GM23338 (cell line): ENCODE results near the gene E4F1.

ENCODE experiments used
- ETS1 ChIP-seq: IDR thresholded peaks from 2 replicates; pipeline ENCODE4 v1.6.1; 2016; ENCODE audit warnings: antibody characterized with exemption
- EZH2 ChIP-seq: fragments of 200-600 bp; sonication (generic); IDR thresholded peaks from one replicate; pipeline ENCODE4 v1.8.0; 2017; ENCODE audit warnings: antibody characterized with exemption, mild to moderate bottlenecking, low read depth; ENCODE audit not compliant: unreplicated experiment
- EZH2phosphoT487 ChIP-seq: fragments of 200-600 bp; sonication (generic); IDR thresholded peaks from one replicate; pipeline ENCODE4 v1.8.1; 2018; ENCODE audit warnings: antibody characterized with exemption; ENCODE audit not compliant: unreplicated experiment
- POLR2AphosphoS5 ChIP-seq: IDR thresholded peaks from 2 replicates; pipeline ENCODE4 v1.6.1; 2016; ENCODE audit warnings: antibody characterized with exemption, low read depth
- TF ChIP-seq, protein P1 (sequence below), 2 experiments: fragments of 200-600 bp in 1 of 2; sonication (generic) in 1 of 2; conservative IDR thresholded peaks; 2 replicates each; pipeline versions ENCODE4 v1.5.1 to v1.6.1; 2016 to 2017; ENCODE audit warnings: antibody characterized with exemption in 2 of 2, low read depth in 2 of 2, mild to moderate bottlenecking in 2 of 2, moderate library complexity in 1 of 2

GRCh38 chr16:2257726-2258125, 34.3 kb downstream of the E4F1 start:
- TF ChIP-seq, protein P1, sequence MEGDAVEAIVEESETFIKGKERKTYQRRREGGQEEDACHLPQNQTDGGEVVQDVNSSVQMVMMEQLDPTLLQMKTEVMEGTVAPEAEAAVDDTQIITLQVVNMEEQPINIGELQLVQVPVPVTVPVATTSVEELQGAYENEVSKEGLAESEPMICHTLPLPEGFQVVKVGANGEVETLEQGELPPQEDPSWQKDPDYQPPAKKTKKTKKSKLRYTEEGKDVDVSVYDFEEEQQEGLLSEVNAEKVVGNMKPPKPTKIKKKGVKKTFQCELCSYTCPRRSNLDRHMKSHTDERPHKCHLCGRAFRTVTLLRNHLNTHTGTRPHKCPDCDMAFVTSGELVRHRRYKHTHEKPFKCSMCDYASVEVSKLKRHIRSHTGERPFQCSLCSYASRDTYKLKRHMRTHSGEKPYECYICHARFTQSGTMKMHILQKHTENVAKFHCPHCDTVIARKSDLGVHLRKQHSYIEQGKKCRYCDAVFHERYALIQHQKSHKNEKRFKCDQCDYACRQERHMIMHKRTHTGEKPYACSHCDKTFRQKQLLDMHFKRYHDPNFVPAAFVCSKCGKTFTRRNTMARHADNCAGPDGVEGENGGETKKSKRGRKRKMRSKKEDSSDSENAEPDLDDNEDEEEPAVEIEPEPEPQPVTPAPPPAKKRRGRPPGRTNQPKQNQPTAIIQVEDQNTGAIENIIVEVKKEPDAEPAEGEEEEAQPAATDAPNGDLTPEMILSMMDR (conservative IDR thresholded peaks at IDR 0.05; ENCODE audit: low read depth in 2 of 2): no peak
- TF ChIP-seq EZH2 (no peak), POLR2AphosphoS5 (no peak), EZH2phosphoT487 (no peak), ETS1 (no peak)
